Smooth muscle cell (in vitro differentiated cells): ENCODE data around the gene GJD2. TPM values are rescaled to one million over a fixed set of nuclear protein-coding genes. Genes with fewer than 3 reads are reported as not detected.

Experiments
- DNase-seq: peaks from one replicate; lab custom pipeline; 2025; ENCODE audit not compliant: unreplicated experiment; lab: John Stamatoyannopoulos, UW
- H2AFZ ChIP-seq: fragments of 200-600 bp; sonication (generic); 2 replicates; pipeline ENCODE4 v1.6.0; 2016; ENCODE audit warnings: antibody characterized with exemption, low read depth, mild to moderate bottlenecking
- H3F3A ChIP-seq: fragments of 200-600 bp; sonication (generic); 2 replicates; pipeline ENCODE4 v1.6.0; 2017; ENCODE audit warnings: antibody characterized with exemption, low read depth
- H3K27ac ChIP-seq: fragments of 200-600 bp; sonication (generic); 2 replicates; pipeline ENCODE4 v1.5.1; 2016; ENCODE audit warnings: low read depth, mild to moderate bottlenecking
- H3K27me3 ChIP-seq: fragments of 200-600 bp; sonication (generic); 2 replicates; pipeline ENCODE4 v1.6.1; 2016; ENCODE audit warnings: low read depth, mild to moderate bottlenecking
- H3K36me3 ChIP-seq: fragments of 200-600 bp; sonication (generic); 2 replicates; pipeline ENCODE4 v1.5.1; 2016; ENCODE audit warnings: low read depth
- H3K4me1 ChIP-seq: fragments of 200-600 bp; sonication (generic); 2 replicates; pipeline ENCODE4 v1.5.1; 2016; ENCODE audit warnings: low read depth
- H3K4me2 ChIP-seq: fragments of 200-600 bp; sonication (generic); 2 replicates; pipeline ENCODE4 v1.6.0; 2016; ENCODE audit warnings: mild to moderate bottlenecking
- H3K4me3 ChIP-seq: fragments of 200-600 bp; sonication (generic); 2 replicates; pipeline ENCODE4 v1.5.1; 2016; ENCODE audit warnings: mild to moderate bottlenecking
- H3K79me2 ChIP-seq: fragments of 200-600 bp; sonication (generic); 2 replicates; pipeline ENCODE4 v1.6.0; 2016; ENCODE audit warnings: low read depth, mild to moderate bottlenecking
- H3K9ac ChIP-seq: fragments of 200-600 bp; sonication (generic); 2 replicates; pipeline ENCODE4 v1.6.0; 2016; ENCODE audit warnings: low read depth
- H3K9me3 ChIP-seq: fragments of 200-600 bp; sonication (generic); replicated peaks from 2 replicates; pipeline ENCODE4 v1.5.1; 2016; ENCODE audit warnings: low read depth
- H4K20me1 ChIP-seq: fragments of 200-600 bp; sonication (generic); 2 replicates; pipeline ENCODE4 v1.6.0; 2016; ENCODE audit warnings: low read depth
- CTCF ChIP-seq: fragments of 200-600 bp; sonication (generic); IDR thresholded peaks from 2 replicates; pipeline ENCODE4 v1.5.1; 2017; ENCODE audit warnings: borderline replicate concordance, mild to moderate bottlenecking, antibody characterized with exemption; ENCODE audit not compliant: insufficient read depth, poor library complexity, severe bottlenecking
- WGBS: methylation state at CpG from one replicate; pipeline ENCODE4 v1.1.7; 2016; ENCODE audit warnings: low lambda C conversion rate; 5-methylcytosine and 5-hydroxymethylcytosine counted together
- polyA plus RNA-seq: library from polyadenylated mRNA; unstranded; fragments of >200 nt; fragmentation: Nextera tagmentation; extraction: Ambion mirVana; gene quantifications from 2 replicates; pipeline ENCODE4 v1.2.1, GENCODE V29; 2016
- total RNA-seq: library from RNA; depleted of rRNA; stranded (reverse); fragments of >200 nt; gene quantifications from 2 replicates; pipeline ENCODE4 v1.2.3, GENCODE V29; 2014

The GJD2 gene
- total and polyA plus RNA-seq, 2 experiments from 2014 or later, result not detected

GRCh38 chr15:34729886-34730285 is 24.9 kb downstream of the GJD2 start:
- Histone ChIP-seq H3K4me2 (no peak overlapping the region), H3K27me3 (no peaks in the 10 kb centered on the region), H3K36me3 (no peaks in the 10 kb centered on the region), H3F3A (no peaks in the 10 kb centered on the region), H4K20me1 (no peaks in the 10 kb centered on the region), H3K9ac (no peak overlapping the region), H3K9me3 (no peaks in the 10 kb centered on the region), H3K4me3 (no peak overlapping the region), H3K27ac (no peak overlapping the region), H2AFZ (no peak overlapping the region), H3K4me1 (no peaks in the 10 kb centered on the region), H3K79me2 (no peaks in the 10 kb centered on the region)
- no peak for TF ChIP-seq CTCF
- no peak for DNase-seq
- WGBS, result 88% methylated on average over 1 of the region's 1 CpG

GRCh38 chr15:34729056-34729455 is 25.7 kb downstream of the GJD2 start:
- Histone ChIP-seq H3K36me3 (no peaks in the 10 kb centered on the region), H3K4me3 (no peak overlapping the region), H3K4me2 (no peak overlapping the region), H3K27me3 (no peaks in the 10 kb centered on the region), H3K9me3 (no peaks in the 10 kb centered on the region), H3F3A (no peaks in the 10 kb centered on the region), H2AFZ (no peak overlapping the region), H3K9ac (no peak overlapping the region), H3K79me2 (no peaks in the 10 kb centered on the region), H4K20me1 (no peaks in the 10 kb centered on the region), H3K27ac (no peak overlapping the region), H3K4me1 (no peaks in the 10 kb centered on the region)
- 71% methylated on average over 2 of the region's 2 CpGs for WGBS
- no peak for DNase-seq
- TF ChIP-seq CTCF, result no peak

- no peak for TF ChIP-seq CTCF
- DNase-seq, result no peak
- Histone ChIP-seq H3K4me2 (peak overlapping the region; percentile 49), H2AFZ (peak overlapping the region; percentile 35), H3K4me1 (peaks cover 10% of the 10 kb centered on the region), H3K79me2 (no peaks in the 10 kb centered on the region), H3K9me3 (no peaks in the 10 kb centered on the region), H3K36me3 (no peaks in the 10 kb centered on the region), H4K20me1 (no peaks in the 10 kb centered on the region), H3K27me3 (no peaks in the 10 kb centered on the region), H3K9ac (no peak overlapping the region), H3K27ac (peak overlapping the region; percentile 22), H3F3A (peaks cover 7% of the 10 kb centered on the region), H3K4me3 (no peak overlapping the region)
- 24% methylated on average over 2 of the region's 2 CpGs for WGBS
Observed at GRCh38 chr15:34726406-34727100, 28.2 kb downstream of the GJD2 start.

GRCh38 chr15:34725556-34725955 is 29.2 kb downstream of the GJD2 start:
- Histone ChIP-seq H3K27me3 (no peaks in the 10 kb centered on the region), H3K4me3 (no peak overlapping the region), H3K9ac (no peak overlapping the region), H3K36me3 (no peaks in the 10 kb centered on the region), H3K27ac (no peak overlapping the region), H3K9me3 (no peaks in the 10 kb centered on the region), H3K4me2 (no peak overlapping the region), H3K4me1 (peaks cover 10% of the 10 kb centered on the region), H3K79me2 (no peaks in the 10 kb centered on the region), H4K20me1 (no peaks in the 10 kb centered on the region), H3F3A (peaks cover 7% of the 10 kb centered on the region), H2AFZ (no peak overlapping the region)
- WGBS, result 55% methylated on average over 2 of the region's 2 CpGs
- no peak for DNase-seq
- no peak for TF ChIP-seq CTCF
